HuH-7 (cell line): ENCODE results near the gene PLXNB2.

Experiments used
- DNase-seq: peaks from one replicate; pipeline ENCODE4 v3.0.0; 2011; ENCODE audit warnings: low spot score

The PLXNB2 gene

GRCh38 chr22:50227579-50228215 lies 79.7 kb downstream of the PLXNB2 start:
- DNase-seq, result no peak

GRCh38 chr22:50226875-50227165 lies 80.6 kb downstream of the PLXNB2 start:
- DNase-seq, result no peak

DNA sequence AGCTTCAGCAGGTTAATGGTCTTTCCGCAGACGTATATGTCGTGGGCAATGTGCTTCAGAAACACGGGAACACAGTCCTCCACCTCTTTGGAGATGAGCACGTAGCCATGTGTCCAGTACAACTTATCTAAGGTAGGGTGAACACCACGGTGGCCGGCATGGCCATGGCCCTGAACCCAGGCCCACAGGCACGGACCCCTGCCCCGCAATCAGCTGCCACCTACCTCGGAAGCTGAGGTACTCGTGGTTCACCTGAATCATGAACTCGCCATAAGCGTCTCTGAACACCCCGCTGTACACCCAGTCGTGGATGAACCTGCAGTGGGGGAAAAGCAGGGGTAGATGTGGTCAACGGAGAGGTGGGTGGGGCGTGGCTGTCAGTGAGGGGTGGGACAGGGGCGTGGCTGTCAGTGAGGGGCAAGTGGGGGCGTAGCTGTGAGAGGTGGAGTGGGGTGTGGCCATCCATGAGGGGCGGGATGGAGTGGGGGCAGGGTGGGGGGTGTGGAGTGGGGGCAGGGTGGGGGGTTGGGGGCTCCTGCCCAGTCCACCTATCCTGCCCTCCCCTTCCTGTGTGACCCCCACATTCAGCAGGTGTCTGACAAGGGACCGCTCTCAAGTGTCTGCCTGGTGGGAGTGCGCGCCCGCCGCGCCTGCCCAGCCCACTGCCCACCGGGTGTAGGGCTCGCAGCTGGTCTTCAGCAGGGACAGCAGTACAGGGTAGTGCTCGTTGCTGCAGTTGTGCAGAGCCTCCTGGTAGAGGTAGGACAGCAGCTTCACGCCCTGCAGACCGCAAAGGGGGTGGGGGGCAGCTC lies 81.2 kb downstream of the PLXNB2 start:
- no peak for DNase-seq

- DNase-seq, result no peak
These were observed 82.1 kb downstream of the PLXNB2 start for GRCh38 chr22:50225200-50225969.
